K562 (cell line): Measurements from ENCODE around the gene NOP14. TPM values are rescaled to one million over a fixed set of nuclear protein-coding genes. Genes with fewer than 3 reads are reported as not detected.

ENCODE experiments used
- ATAC-seq: fragments of 200-7000 bp; cut with Tn5 transposase; 3 replicates; pipeline ENCODE4 v1.9.1; 2020; ENCODE audit warnings: moderate library complexity
- BruUV-seq: library from RNA; stranded (reverse); fragments of 400-500 nt; replicated peaks from 2 replicates; lab custom pipeline; 2021; lab: Mats Ljungman, UMichigan
- CTCF ChIA-PET: fragments of 300-600 bp; formaldehyde crosslinking; extraction: SDS; loops from one replicate; lab custom pipeline; 2021; ENCODE audit warnings: low intra/inter-chr PET ratio; lab: Yijun Ruan, JAX
- POLR2A ChIA-PET: fragments of 300-600, 350-650 bp; sonication (Branson Sonifier 250); formaldehyde crosslinking; extraction: SDS; loops from one replicate; lab custom pipeline; 2021; ENCODE audit warnings: antibody characterized with exemption, inconsistent platforms; lab: Yijun Ruan, JAX
- DNase-seq, 4 experiments: peaks; one replicate each; pipeline versions ENCODE4 v3.0.0 to v3.0.0-alpha.2; 2011 to 2018; ENCODE audit warnings: low spot score in 3 of 4, mixed read lengths in 3 of 4; ENCODE audit errors: extremely low read depth in 1 of 4
- FAIRE-seq: peaks from 2 replicates; lab custom pipeline; 2011; peaks lifted over from hg19 to GRCh38; lab: Jason Lieb, UNC
- H2AFZ ChIP-seq: 2 replicates; pipeline ENCODE4 v1.6.0; 2011; ENCODE audit warnings: low read depth, low read length, control low read depth, inconsistent platforms
- H3K27ac ChIP-seq: fragments of 200-600 bp; 3 replicates; pipeline ENCODE4 v1.8.0; 2011; ENCODE audit warnings: low read depth, mild to moderate bottlenecking, control low read depth, inconsistent platforms, low read length, moderate library complexity, mixed read lengths; ENCODE audit errors: extremely low read depth
- H3K27me3 ChIP-seq, 2 experiments: fragments of 300-600 bp in 1 of 2; 2 replicates in 1 of 2; 3 replicates in 1 of 2; pipeline versions ENCODE4 v1.6.0 to v1.8.0; 2011; ENCODE audit warnings: inconsistent platforms in 2 of 2, low read length in 2 of 2, mild to moderate bottlenecking in 1 of 2, mixed read lengths in 1 of 2, moderate library complexity in 1 of 2; ENCODE audit not compliant: control insufficient read depth in 2 of 2, insufficient read depth in 2 of 2
- H3K36me3 ChIP-seq: fragments of 300-600 bp; 3 replicates; pipeline ENCODE4 v1.8.0; 2011; ENCODE audit warnings: mild to moderate bottlenecking, low read length, inconsistent platforms; ENCODE audit not compliant: control insufficient read depth, insufficient read depth
- H3K4me1 ChIP-seq, 2 experiments: fragments of 200-600 bp in 1 of 2; replicated peaks in 1 of 2; 2 replicates in 1 of 2; 3 replicates in 1 of 2; pipeline versions ENCODE4 v1.5.1 to v1.8.0; 2011; ENCODE audit warnings: inconsistent platforms in 2 of 2, low read length in 2 of 2, mild to moderate bottlenecking in 1 of 2, mixed read lengths in 1 of 2, moderate library complexity in 1 of 2; ENCODE audit not compliant: control insufficient read depth in 2 of 2, insufficient read depth in 2 of 2
- H3K4me2 ChIP-seq: 2 replicates; pipeline ENCODE4 v1.6.1; 2011; ENCODE audit warnings: low read length, control low read depth, inconsistent platforms, mixed read lengths; ENCODE audit not compliant: insufficient read depth
- H3K4me3 ChIP-seq: fragments of 200-600 bp; sonication (generic), shearing (Covaris generic); 2 replicates; pipeline ENCODE4 v1.5.1; 2016; ENCODE audit warnings: control low read depth, inconsistent platforms
- H3K79me2 ChIP-seq: fragments of 200-600 bp; 3 replicates; pipeline ENCODE4 v1.8.0; 2011; ENCODE audit warnings: low read length, inconsistent platforms; ENCODE audit not compliant: control insufficient read depth, insufficient read depth
- H3K9ac ChIP-seq, 2 experiments: 2 replicates each; pipeline versions ENCODE4 v1.6.0 to v1.6.1; 2011; ENCODE audit warnings: low read depth in 2 of 2, low read length in 2 of 2, control low read depth in 1 of 2, inconsistent platforms in 1 of 2, mild to moderate bottlenecking in 1 of 2, mixed read lengths in 1 of 2; ENCODE audit not compliant: insufficient read depth in 1 of 2
- H3K9me1 ChIP-seq: one replicate; pipeline ENCODE4 v1.6.0; 2011; ENCODE audit warnings: inconsistent platforms, mild to moderate bottlenecking, low read length, moderate library complexity; ENCODE audit not compliant: control insufficient read depth, insufficient read depth
- H3K9me3 ChIP-seq: replicated peaks from 2 replicates; pipeline ENCODE4 v1.5.1; 2011; ENCODE audit warnings: low read depth, low read length, inconsistent platforms; ENCODE audit not compliant: control insufficient read depth, insufficient read depth
- H4K20me1 ChIP-seq: replicated peaks from 2 replicates; pipeline ENCODE4 v1.6.1; 2011; ENCODE audit warnings: low read length, inconsistent platforms, mixed read lengths; ENCODE audit not compliant: control insufficient read depth, insufficient read depth
- ERF ChIP-seq: fragments of 450-650 bp; formaldehyde crosslinking; IDR thresholded peaks from 2 replicates; pipeline ENCODE4 v1.4.0; 2020; ENCODE audit warnings: mild to moderate bottlenecking, mixed read lengths
- FIP1L1 ChIP-seq: fragments of 200-400 bp; formaldehyde crosslinking; IDR thresholded peaks from 2 replicates; pipeline ENCODE4 v1.6.1; 2018; ENCODE audit warnings: mild to moderate bottlenecking, low read depth, low read length; ENCODE audit not compliant: poor library complexity, severe bottlenecking
- FOS ChIP-seq: IDR thresholded peaks from 3 replicates; pipeline ENCODE4 v1.6.1; 2011; ENCODE audit not compliant: insufficient read length; ENCODE audit errors: extremely low read depth
- GATAD2A ChIP-seq: fragments of 450-650 bp; IDR thresholded peaks from 2 replicates; pipeline ENCODE4 v1.6.1; 2017
- NFIC ChIP-seq: fragments of 450-650 bp; IDR thresholded peaks from 2 replicates; pipeline ENCODE4 v1.6.1; 2017; ENCODE audit warnings: mild to moderate bottlenecking, inconsistent platforms
- PHB2 ChIP-seq: fragments of 450-650 bp; IDR thresholded peaks from 2 replicates; pipeline ENCODE4 v1.6.1; 2017; ENCODE audit warnings: low read depth
- POLR2G ChIP-seq: fragments of 200-400 bp; formaldehyde crosslinking; IDR thresholded peaks from 2 replicates; pipeline ENCODE4 v1.6.1; 2017; ENCODE audit warnings: low read depth, mild to moderate bottlenecking, antibody characterized with exemption, low read length, moderate library complexity
- ZNF133 ChIP-seq: fragments of 250-450 bp; sonication (Bioruptor Pico); IDR thresholded peaks from 2 replicates; pipeline ENCODE4 v1.4.0; 2020; ENCODE audit warnings: mild to moderate bottlenecking
- WGBS: fragments of 100-300 bp; shearing (Covaris generic); methylation state at CpG from one replicate; pipeline ENCODE4 v1.1.6; 2016; ENCODE audit warnings: low coverage, mixed read lengths; ENCODE audit not compliant: insufficient coverage; ENCODE audit errors: missing lambda C conversion rate; 5-methylcytosine and 5-hydroxymethylcytosine counted together
- in situ Hi-C: fragments of 300-500 bp; cut with MboI; formaldehyde crosslinking; loops from 4 replicates; pipeline ENCODE4 v1.15.0; 2018; ENCODE audit warnings: inconsistent platforms, mixed read lengths
- intact Hi-C: fragments of 100-400 bp; cut with micrococcal nuclease; formaldehyde crosslinking; loops from 2 replicates; pipeline ENCODE4 v1.14.2; 2022
- polyA plus RNA-seq, 8 experiments: library from polyadenylated mRNA; depleted of rRNA in 4 of 8; stranded (reverse) in 5 of 8; unstranded in 3 of 8; fragments of >200 nt; fragmentation: Nextera tagmentation in 2 of 8; fragmentation: Illumina TruSeq in 1 of 8; extraction: Ambion mirVana in 2 of 8; extraction: Trizol in 1 of 8; gene quantifications; 2 replicates each; pipeline versions ENCODE4 v1.2.1 to v1.2.3, GENCODE V29; 2011 to 2014; ENCODE audit warnings: inconsistent platforms in 1 of 8, missing spikeins in 1 of 8
- total RNA-seq, 7 experiments: library from RNA; depleted of rRNA in 6 of 7; stranded (reverse); fragments of >200 nt in 6 of 7; fragmentation: Illumina TruSeq in 2 of 7; extraction: Trizol in 2 of 7; gene quantifications; 2 replicates each; pipeline versions ENCODE4 v1.2.1 to v1.2.3, GENCODE V29; 2011 to 2021; ENCODE audit warnings: low replicate concordance in 1 of 7

Gene NOP14
- total and polyA plus RNA-seq, 9 of the 15 experiments (the other 6 are each of a cell fraction or from before 2014, with no cell fraction given), result 12.7 to 76.0 (median 50.9) TPM

- no peaks in the 10 kb centered on the region for H3K79me2 ChIP-seq
- ATAC-seq (no peak), FAIRE-seq (no peak), DNase-seq (no peak)
- no peak overlapping the region for H3K4me3 ChIP-seq
- H3K9ac ChIP-seq, result no peak overlapping the region
- no peak overlapping the region for H3K27ac ChIP-seq
- BruUV-seq, result no TSS peak
- CTCF ChIA-PET, result interaction anchor here (0.6 kb wide), 1 partner anchor 178 kb away, joined by 6 read pairs; no protein-coding TSS in a partner anchor
- no peaks in the 10 kb centered on the region for H3K9me3 ChIP-seq
- TF ChIP-seq FIP1L1 (no peak), FOS (no peak), ZNF133 (CRISPR knock-in tag) (no peak), PHB2 (no peak)
- no peaks in the 10 kb centered on the region for H3K4me1 ChIP-seq
- peaks cover 95% of the 10 kb centered on the region for H3K36me3 ChIP-seq
- in situ Hi-C loops (no loop called here), intact Hi-C loops (no loop called here)
- 96% methylated on average over 11 of the region's 11 CpGs for WGBS
- no peaks in the 10 kb centered on the region for H3K27me3 ChIP-seq
- H2AFZ ChIP-seq, result no peak overlapping the region
- H4K20me1 ChIP-seq, result 0 out of 2 replicates have a peak, but pooled peaks cover 6% of the 10 kb centered on the region
- H3K9me1 ChIP-seq, result no peaks in the 10 kb centered on the region
- H3K4me2 ChIP-seq, result no peak overlapping the region
- POLR2A ChIA-PET, result interaction anchor here (1.2 to 2.3 kb wide), 2 partner anchors 12 to 14 kb away, joined by 3 to 9 read pairs; no protein-coding TSS in a partner anchor
Observed at GRCh38 chr4:2947926-2948325, 15.3 kb downstream of the NOP14 start.

DNA sequence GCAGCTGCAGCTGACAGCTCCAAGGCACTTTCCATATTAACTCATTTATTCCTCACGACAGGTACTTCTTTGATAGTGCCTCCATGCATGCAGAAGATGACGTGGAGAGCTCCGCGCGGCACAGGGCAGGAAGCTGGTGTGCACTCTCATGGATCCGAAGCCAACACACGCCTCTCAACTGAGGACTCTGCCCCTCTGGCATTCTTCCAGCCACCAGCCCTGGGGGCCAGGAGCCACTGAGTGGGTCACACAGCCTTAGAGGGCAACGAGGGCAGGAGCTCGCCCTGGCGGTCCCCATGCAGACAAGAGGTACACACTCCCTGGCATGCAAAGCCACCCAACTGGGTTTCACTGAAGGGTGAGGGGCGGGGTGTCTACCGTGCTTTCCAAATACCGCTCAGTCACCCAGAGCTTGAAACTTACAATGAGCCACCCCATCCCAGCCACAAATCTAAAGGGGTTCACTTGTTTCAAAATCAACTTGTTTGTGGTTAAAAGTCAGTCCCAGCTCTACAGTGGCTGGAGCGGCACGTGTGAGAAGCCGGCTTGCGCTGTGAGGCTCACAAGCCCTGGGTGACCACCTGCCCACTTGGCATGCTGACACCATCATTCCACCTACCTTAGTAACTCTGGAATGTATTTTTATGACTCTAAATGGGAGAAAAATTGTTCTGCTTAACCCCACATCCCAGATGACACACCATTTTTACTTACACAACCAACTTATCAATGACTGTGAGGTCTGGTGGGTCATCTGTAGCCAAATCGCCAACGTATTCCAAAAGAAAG, 16.2 kb downstream of the NOP14 start:
- Histone ChIP-seq H3K36me3 (peaks cover 96% of the 10 kb centered on the region), H3K9me3 (no peaks in the 10 kb centered on the region), H3K9me1 (no peaks in the 10 kb centered on the region), H3K4me1 (no peaks in the 10 kb centered on the region; a peak in 1 of 5 replicates), H3K4me2 (no peak overlapping the region), H3K27ac (no peak overlapping the region), H2AFZ (no peak overlapping the region), H3K4me3 (no peak overlapping the region), H3K27me3 (no peaks in the 10 kb centered on the region), H3K9ac (no peak overlapping the region; a peak in 1 of 4 replicates), H4K20me1 (0 out of 2 replicates have a peak, but pooled peaks cover 6% of the 10 kb centered on the region), H3K79me2 (no peaks in the 10 kb centered on the region)
- intact Hi-C loops (no loop called here), in situ Hi-C loops (no loop called here)
- peak; percentile 54; the same call in 1 of the 2 replicates for TF ChIP-seq POLR2G
- 0 out of 2 replicates have a peak, but pooled peaks have one; percentile 13 for TF ChIP-seq NFIC
- TF ChIP-seq GATAD2A, result no peak
- no peak for TF ChIP-seq ERF
- no peak for DNase-seq
- 95% methylated on average over 15 of the region's 19 CpGs for WGBS
- no peak for ATAC-seq
- no peak for FAIRE-seq
- BruUV-seq, result no TSS peak
- ChIA-PET POLR2A (interaction anchor here (0.6 to 2.3 kb wide), 4 partner anchors 9 to 208 kb away, joined by 3 to 9 read pairs (median 4); partner anchors contain the start of genes GRK4 and NOP14), CTCF (no interaction called here)
